CD14-positive monocyte (primary cell): ENCODE results near the gene KLHL22. TPM values are rescaled to one million over a fixed set of nuclear protein-coding genes. Genes with fewer than 3 reads are reported as not detected.

Experiments
- DNase-seq, 3 donors: peaks; one replicate each; pipeline ENCODE4 v3.0.0-alpha.2; 2011 to 2022
- H2AFZ ChIP-seq: 2 replicates; pipeline ENCODE4 v1.6.0; 2012; ENCODE audit warnings: mild to moderate bottlenecking, low read depth, low read length, inconsistent platforms; ENCODE audit not compliant: insufficient read depth, poor library complexity, severe bottlenecking
- H3K27ac ChIP-seq, 2 donors: 1 replicate in 1 of 2; 2 replicates in 1 of 2; pipeline ENCODE4 v1.5.1; 2012 to 2013; ENCODE audit warnings: low read length in 2 of 2, control low read depth in 1 of 2, inconsistent platforms in 1 of 2, low read depth in 1 of 2, mild to moderate bottlenecking in 1 of 2
- H3K27me3 ChIP-seq, 2 donors: one replicate each; pipeline versions ENCODE4 v1.6.0 to v1.6.1; 2011 to 2013; ENCODE audit warnings: low read length in 2 of 2; ENCODE audit not compliant: control insufficient read depth in 2 of 2, insufficient read depth in 2 of 2
- H3K36me3 ChIP-seq, 2 donors: replicated peaks in 1 of 2; 1 replicate in 1 of 2; 2 replicates in 1 of 2; pipeline versions ENCODE4 v1.5.1 to v1.6.1; 2012 to 2013; ENCODE audit warnings: low read length in 2 of 2, control low read depth in 1 of 2, inconsistent platforms in 1 of 2, mild to moderate bottlenecking in 1 of 2; ENCODE audit not compliant: insufficient read depth in 2 of 2, control insufficient read depth in 1 of 2
- H3K4me1 ChIP-seq, 2 donors: 1 replicate in 1 of 2; 2 replicates in 1 of 2; pipeline versions ENCODE4 v1.5.1 to v1.6.1; 2012 to 2013; ENCODE audit warnings: low read length in 2 of 2, control low read depth in 1 of 2, inconsistent platforms in 1 of 2, mild to moderate bottlenecking in 1 of 2, moderate library complexity in 1 of 2; ENCODE audit not compliant: insufficient read depth in 2 of 2, control insufficient read depth in 1 of 2
- H3K4me2 ChIP-seq: replicated peaks from 2 replicates; pipeline ENCODE3; 2012; ENCODE audit warnings: low read length, moderate library complexity, mild to moderate bottlenecking; ENCODE audit not compliant: poor library complexity, severe bottlenecking; ENCODE audit errors: extremely low read depth
- H3K4me3 ChIP-seq, 3 experiments: fragments of 200-600 bp in 1 of 3; sonication (generic) in 1 of 3; replicated peaks in 1 of 3; 1 replicate in 2 of 3; 2 replicates in 1 of 3; pipeline ENCODE4 v1.5.1; 2011 to 2013; ENCODE audit warnings: low read length in 3 of 3, mild to moderate bottlenecking in 3 of 3, control low read depth in 2 of 3, low read depth in 2 of 3, inconsistent platforms in 1 of 3, moderate library complexity in 1 of 3
- H3K79me2 ChIP-seq: 2 replicates; pipeline ENCODE4 v1.6.0; 2012; ENCODE audit warnings: mild to moderate bottlenecking, control low read depth, inconsistent platforms, low read length, moderate library complexity; ENCODE audit not compliant: insufficient read depth
- H3K9ac ChIP-seq: 2 replicates; pipeline ENCODE4 v1.6.0; 2017; ENCODE audit warnings: low read length, mild to moderate bottlenecking; ENCODE audit not compliant: insufficient read depth, poor library complexity, severe bottlenecking
- H3K9me3 ChIP-seq, 2 donors: replicated peaks in 1 of 2; 1 replicate in 1 of 2; 2 replicates in 1 of 2; pipeline versions ENCODE4 v1.5.1 to v1.6.1; 2012 to 2013; ENCODE audit warnings: low read length in 2 of 2, control low read depth in 1 of 2; ENCODE audit not compliant: control insufficient read depth in 1 of 2, insufficient read depth in 1 of 2
- H4K20me1 ChIP-seq: 2 replicates; pipeline ENCODE4 v1.6.0; 2012; ENCODE audit warnings: mild to moderate bottlenecking, low read length, control low read depth, moderate library complexity; ENCODE audit not compliant: insufficient read depth
- H3K27ac Mint-ChIP-seq, 7 donors: one replicate each; pipeline ENCODE4 v1.8.0; 2020; ENCODE audit warnings: mild to moderate bottlenecking in 7 of 7, mixed read lengths in 7 of 7, moderate library complexity in 6 of 7, inconsistent platforms in 2 of 7
- H3K27me3 Mint-ChIP-seq, 3 donors: one replicate each; pipeline ENCODE4 v1.8.0; 2021 to 2022; ENCODE audit warnings: low read depth in 3 of 3, mild to moderate bottlenecking in 3 of 3, mixed read lengths in 3 of 3, moderate library complexity in 3 of 3, inconsistent platforms in 1 of 3
- H3K36me3 Mint-ChIP-seq, 2 donors: one replicate each; pipeline ENCODE4 v1.8.0; 2020; ENCODE audit warnings: mixed read lengths in 2 of 2, inconsistent platforms in 1 of 2, mild to moderate bottlenecking in 1 of 2
- H3K4me1 Mint-ChIP-seq: one replicate; pipeline ENCODE4 v1.8.0; 2020; ENCODE audit warnings: mild to moderate bottlenecking, mixed read lengths
- H3K4me3 Mint-ChIP-seq, 2 donors: one replicate each; pipeline ENCODE4 v1.8.0; 2020; ENCODE audit warnings: mild to moderate bottlenecking in 2 of 2, mixed read lengths in 2 of 2, moderate library complexity in 1 of 2
- H3K9me3 Mint-ChIP-seq, 7 donors: one replicate each; pipeline ENCODE4 v1.8.0; 2020 to 2022; ENCODE audit warnings: mixed read lengths in 7 of 7, mild to moderate bottlenecking in 6 of 7, moderate library complexity in 6 of 7, inconsistent platforms in 2 of 7
- WGBS: methylation state at CpG from one replicate; pipeline ENCODE4 v1.1.5; 2013; ENCODE audit warnings: missing lambda C conversion rate; ENCODE audit not compliant: insufficient coverage; 5-methylcytosine and 5-hydroxymethylcytosine counted together
- intact Hi-C, 2 donors: fragments of 100-400 bp; cut with micrococcal nuclease; formaldehyde crosslinking; loops; one replicate each; pipeline versions ENCODE4 v1.15.0 to v1.15.1; 2023
- polyA plus RNA-seq, 3 donors: library from polyadenylated mRNA; depleted of rRNA in 1 of 3; unstranded in 2 of 3; stranded (reverse) in 1 of 3; fragments of 300-500 nt in 2 of 3; fragments of >200 nt in 1 of 3; fragmentation: Illumina TruSeq in 2 of 3; gene quantifications; 1 replicate in 2 of 3; 2 replicates in 1 of 3; pipeline ENCODE4 v1.2.3, GENCODE V29; 2012 to 2021
- TF ChIP-seq, protein P1 (sequence below): fragments of 200-600 bp; IDR thresholded peaks from one replicate; pipeline ENCODE4 v1.8.0; 2022; ENCODE audit warnings: antibody characterized with exemption, mild to moderate bottlenecking

The KLHL22 gene
- polyA plus RNA-seq, 3 donors, result 7.8 to 15.6 (median 9.2) TPM

DNA sequence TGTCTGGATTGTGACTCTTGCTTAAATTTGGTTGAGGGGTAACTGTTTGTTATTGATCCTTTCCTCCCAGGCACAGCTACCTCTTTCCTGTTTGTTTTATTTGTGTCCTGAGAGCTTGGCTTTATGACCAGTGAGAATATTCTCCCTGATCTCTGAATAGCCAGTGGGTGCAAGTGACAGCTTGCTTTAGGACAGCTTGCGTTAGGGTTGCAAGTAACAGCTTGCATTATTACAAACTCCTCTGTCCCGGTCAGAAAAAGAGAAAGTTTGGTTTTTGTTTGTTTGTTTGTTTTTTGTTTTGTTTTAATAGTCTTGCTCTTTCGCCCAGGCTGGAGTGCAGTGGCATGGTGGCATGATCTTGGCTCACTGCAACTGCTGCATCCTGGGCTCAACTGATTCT, 3.3 kb upstream of the KLHL22 start:
- Mint-ChIP-seq H3K36me3 (peaks cover 15 to 31% of the 10 kb centered on the region in 2 donors), H3K4me1 (peaks cover 13% of the 10 kb centered on the region), H3K27me3 (no peaks in the 10 kb centered on the region), H3K27ac (no peak overlapping the region), H3K4me3 (no peak overlapping the region), H3K9me3 (peaks cover 0 to 1% (median 0%) of the 10 kb centered on the region in 7 donors)
- Histone ChIP-seq H3K9ac (no peak overlapping the region), H3K4me2 (no peak overlapping the region), H3K27me3 (no peaks in the 10 kb centered on the region), H3K27ac (no peak overlapping the region), H2AFZ (no peak overlapping the region), H3K79me2 (peaks cover 12% of the 10 kb centered on the region), H3K36me3 (peaks cover 7 to 9% of the 10 kb centered on the region in 2 donors), H4K20me1 (peaks cover 7% of the 10 kb centered on the region), H3K4me3 (no peak overlapping the region), H3K9me3 (no peaks in the 10 kb centered on the region), H3K4me1 (peaks cover 17 to 26% of the 10 kb centered on the region in 2 donors)
- WGBS, result 67% methylated on average over 3 of the region's 3 CpGs
- intact Hi-C loops, result loop anchor here (5.0 to 10.0 kb wide), 3 partner anchors 77 to 382 kb away; partner anchors contain the start of genes PI4KA (in 1 of the 2), RANBP1 (in 1 of the 2), SNAP29 (in 1 of the 2) and TRMT2A (in 1 of the 2)
- DNase-seq, result no peak
- TF ChIP-seq, protein P1, sequence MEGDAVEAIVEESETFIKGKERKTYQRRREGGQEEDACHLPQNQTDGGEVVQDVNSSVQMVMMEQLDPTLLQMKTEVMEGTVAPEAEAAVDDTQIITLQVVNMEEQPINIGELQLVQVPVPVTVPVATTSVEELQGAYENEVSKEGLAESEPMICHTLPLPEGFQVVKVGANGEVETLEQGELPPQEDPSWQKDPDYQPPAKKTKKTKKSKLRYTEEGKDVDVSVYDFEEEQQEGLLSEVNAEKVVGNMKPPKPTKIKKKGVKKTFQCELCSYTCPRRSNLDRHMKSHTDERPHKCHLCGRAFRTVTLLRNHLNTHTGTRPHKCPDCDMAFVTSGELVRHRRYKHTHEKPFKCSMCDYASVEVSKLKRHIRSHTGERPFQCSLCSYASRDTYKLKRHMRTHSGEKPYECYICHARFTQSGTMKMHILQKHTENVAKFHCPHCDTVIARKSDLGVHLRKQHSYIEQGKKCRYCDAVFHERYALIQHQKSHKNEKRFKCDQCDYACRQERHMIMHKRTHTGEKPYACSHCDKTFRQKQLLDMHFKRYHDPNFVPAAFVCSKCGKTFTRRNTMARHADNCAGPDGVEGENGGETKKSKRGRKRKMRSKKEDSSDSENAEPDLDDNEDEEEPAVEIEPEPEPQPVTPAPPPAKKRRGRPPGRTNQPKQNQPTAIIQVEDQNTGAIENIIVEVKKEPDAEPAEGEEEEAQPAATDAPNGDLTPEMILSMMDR, result no peak

DNA sequence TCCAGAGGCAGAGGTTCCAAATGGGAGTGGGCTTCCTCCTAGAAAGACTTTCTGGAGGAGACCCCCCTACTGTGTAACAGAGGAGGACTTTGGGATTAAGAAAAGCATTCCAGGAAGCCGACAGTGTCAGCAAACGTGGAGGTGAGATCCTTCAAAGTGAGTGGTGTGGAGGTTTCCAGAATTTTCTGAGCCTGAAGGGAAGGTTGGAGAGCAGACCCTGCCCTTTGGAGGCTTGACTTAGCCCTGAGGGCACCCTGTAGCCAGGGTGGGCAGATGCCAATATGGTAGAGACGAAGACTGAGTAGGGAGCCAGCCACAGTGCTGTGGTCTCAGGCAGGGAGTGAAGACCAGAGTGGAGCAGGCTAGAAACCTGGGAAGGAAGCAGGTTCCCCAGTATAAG, 1.8 kb upstream of the KLHL22 start:
- Histone ChIP-seq H3K4me2 (no peak overlapping the region), H4K20me1 (peaks cover 19% of the 10 kb centered on the region), H3K79me2 (peaks cover 27% of the 10 kb centered on the region), H3K9ac (no peak overlapping the region), H3K9me3 (no peaks in the 10 kb centered on the region), H2AFZ (no peak overlapping the region), H3K27ac (no peak overlapping the region), H3K36me3 (peaks cover 7 to 9% of the 10 kb centered on the region in 2 donors), H3K4me1 (peaks cover 18 to 28% of the 10 kb centered on the region in 2 donors), H3K4me3 (no peak overlapping the region), H3K27me3 (no peaks in the 10 kb centered on the region)
- intact Hi-C loops, result loop anchor here (2.0 to 10.0 kb wide), 4 partner anchors 75 to 380 kb away; partner anchors contain the start of genes PI4KA (in 1 of the 2), RANBP1 (in 1 of the 2), SNAP29 (in 1 of the 2) and TRMT2A (in 1 of the 2)
- no peak overlapping the region for H3K4me3 Mint-ChIP-seq
- 96% methylated on average over 3 of the region's 3 CpGs for WGBS
- no peak for DNase-seq
- no peaks in the 10 kb centered on the region for H3K27me3 Mint-ChIP-seq
- H3K4me1 Mint-ChIP-seq, result peaks cover 20% of the 10 kb centered on the region
- H3K36me3 Mint-ChIP-seq, result peaks cover 17 to 26% of the 10 kb centered on the region in 2 donors
- TF ChIP-seq, protein P1, result no peak
- peaks cover 0 to 1% (median 0%) of the 10 kb centered on the region in 7 donors for H3K9me3 Mint-ChIP-seq
- H3K27ac Mint-ChIP-seq, result peak overlapping the region in 1 of 7 donors; percentile 38
